Inflammatory macrophage (primary cell): ENCODE results near the gene LSAMP.

Source experiments
- DNase-seq, 2 donors: peaks; one replicate each; pipeline ENCODE4 v3.0.0-alpha.2; 2020 to 2022

Gene LSAMP

GRCh38 chr3:116429479-116430269 lies 15.6 kb downstream of the LSAMP start:
- no peak for DNase-seq

- no peak for DNase-seq
These were observed 19.3 kb downstream of the LSAMP start for GRCh38 chr3:116426036-116426435.

- DNase-seq = no peak
These were observed 20.2 kb downstream of the LSAMP start for GRCh38 chr3:116425126-116425525.

- no peak for DNase-seq
These were observed 21.3 kb downstream of the LSAMP start for GRCh38 chr3:116423945-116424344.

- no peak for DNase-seq
These were observed 21.9 kb downstream of the LSAMP start for GRCh38 chr3:116423374-116423773.

GRCh38 chr3:116417151-116417550 lies 28.1 kb downstream of the LSAMP start:
- DNase-seq = no peak

- DNase-seq = no peak
These were observed 32.0 kb downstream of the LSAMP start for GRCh38 chr3:116413319-116413718.

- no peak for DNase-seq
These were observed 36.8 kb downstream of the LSAMP start for GRCh38 chr3:116408473-116408872.

- no peak for DNase-seq
These were observed 40.1 kb downstream of the LSAMP start for GRCh38 chr3:116405231-116405630.

- no peak for DNase-seq
These were observed 45.5 kb downstream of the LSAMP start for GRCh38 chr3:116399701-116400226.

- DNase-seq = no peak
These were observed 50.9 kb downstream of the LSAMP start for GRCh38 chr3:116394365-116394764.

GRCh38 chr3:116393199-116393598 lies 52.1 kb downstream of the LSAMP start:
- DNase-seq = no peak

- DNase-seq = no peak
These were observed 53.0 kb downstream of the LSAMP start for GRCh38 chr3:116392291-116392690.

GRCh38 chr3:116391296-116392201 lies 53.7 kb downstream of the LSAMP start:
- DNase-seq = no peak

GRCh38 chr3:116390318-116390717 lies 55.0 kb downstream of the LSAMP start:
- no peak for DNase-seq

GRCh38 chr3:116388867-116389385 lies 56.4 kb downstream of the LSAMP start:
- no peak for DNase-seq

- DNase-seq = no peak
These were observed 59.1 kb downstream of the LSAMP start for GRCh38 chr3:116386168-116386567.

- no peak for DNase-seq
These were observed 60.6 kb downstream of the LSAMP start for GRCh38 chr3:116384717-116385116.

- DNase-seq = no peak
These were observed 67.2 kb downstream of the LSAMP start for GRCh38 chr3:116378077-116378476.

- DNase-seq = no peak
These were observed 70.4 kb downstream of the LSAMP start for GRCh38 chr3:116374901-116375300.

GRCh38 chr3:116367761-116368395 lies 77.4 kb downstream of the LSAMP start:
- no peak for DNase-seq

- no peak for DNase-seq
These were observed 89.2 kb downstream of the LSAMP start for GRCh38 chr3:116356056-116356455.

GRCh38 chr3:116354382-116354781 lies 90.9 kb downstream of the LSAMP start:
- no peak for DNase-seq
